C4-2B (cell line): ENCODE results near the gene AFF3.
A peak's percentile ranks its signal among the peaks of the same experiment; 100 is the strongest.

Source experiments
- H3K27ac ChIP-seq: fragments of 450-650 bp; 2 replicates; pipeline ENCODE4 v1.5.1; 2017
- CTCF ChIP-seq: fragments of 450-650 bp; conservative IDR thresholded peaks from 2 replicates; pipeline ENCODE4 v1.5.1; 2017; ENCODE audit warnings: mild to moderate bottlenecking
- ZFX ChIP-seq: fragments of 450-650 bp; IDR thresholded peaks from 2 replicates; pipeline ENCODE4 v1.6.1; 2017

Gene AFF3

DNA sequence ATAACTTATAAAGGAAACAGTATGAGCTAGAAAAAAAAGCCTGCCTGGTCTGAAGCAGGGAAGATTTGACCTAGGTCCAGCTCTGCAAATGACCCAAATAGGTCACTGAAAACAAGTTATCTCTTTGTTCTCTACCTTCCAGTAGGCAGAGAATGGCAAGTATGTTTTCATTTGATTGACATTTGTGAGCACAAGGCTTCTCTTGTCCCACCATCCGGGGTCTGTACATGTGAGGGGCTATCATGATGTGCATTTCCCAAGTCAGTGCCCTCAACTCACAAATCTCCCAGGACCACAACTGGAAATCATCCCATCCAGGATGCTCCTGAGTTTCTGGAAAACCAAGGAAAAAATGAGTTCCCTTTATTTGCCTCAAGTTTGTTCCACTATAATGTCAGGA, 309.5 kb downstream of the AFF3 start:
- H3K27ac ChIP-seq: no peak overlapping the region
- TF ChIP-seq ZFX (no peak), CTCF (no peak)

DNA sequence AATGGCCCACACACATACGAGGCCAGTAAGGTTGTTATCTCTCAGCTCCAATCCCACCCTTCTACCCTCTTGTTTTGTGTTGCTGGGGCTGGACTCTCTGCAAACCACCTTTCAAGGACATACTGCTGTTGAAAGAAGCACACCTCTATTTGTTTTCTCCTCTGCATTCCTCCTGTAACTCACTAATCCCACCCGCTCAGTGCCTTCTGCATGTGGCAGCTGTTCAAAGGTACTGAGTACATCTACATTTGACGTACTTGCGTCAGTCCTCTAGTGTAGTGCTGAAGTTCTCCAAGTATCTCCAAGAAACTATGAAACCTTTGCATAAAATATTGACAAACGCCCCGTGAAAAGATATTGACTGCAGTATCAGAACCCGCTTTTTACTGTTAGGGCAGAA, 310.6 kb downstream of the AFF3 start:
- no peak for TF ChIP-seq ZFX
- TF ChIP-seq CTCF: no peak
- H3K27ac ChIP-seq: no peak overlapping the region

DNA sequence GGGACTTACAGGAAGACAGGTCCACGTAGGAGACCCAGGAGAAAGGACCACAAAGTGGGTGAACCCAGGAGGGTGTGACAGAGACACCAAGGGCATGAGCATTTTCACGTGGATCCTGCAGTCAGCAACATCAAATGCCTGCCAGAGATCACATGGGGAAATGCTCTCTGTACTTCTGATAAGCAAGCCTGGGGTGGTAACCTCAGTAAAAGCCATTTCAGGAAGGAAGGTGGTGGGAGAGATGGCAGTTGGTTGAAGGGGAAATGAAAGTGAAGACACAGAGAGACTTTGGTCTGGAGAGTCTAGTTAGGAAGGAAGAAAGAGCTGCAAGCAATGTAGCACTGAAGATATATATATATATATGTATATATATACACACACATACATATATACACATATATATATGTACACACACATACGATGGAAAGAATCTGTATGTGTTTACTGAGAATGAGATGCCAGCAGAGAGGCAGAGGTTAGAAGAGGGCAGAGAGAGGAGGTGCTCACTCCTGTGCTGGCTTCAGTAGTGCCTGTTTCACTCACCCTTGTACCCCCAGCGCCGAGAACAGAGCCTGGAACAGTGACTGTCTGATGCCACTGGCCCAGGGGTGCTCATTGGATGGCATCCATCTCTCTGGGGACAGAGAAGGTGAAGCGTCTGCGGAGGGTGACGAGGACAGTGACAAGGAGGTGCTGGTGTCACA, 314.9 kb downstream of the AFF3 start:
- TF ChIP-seq CTCF: no peak
- no peak for TF ChIP-seq ZFX
- H3K27ac ChIP-seq: no peak overlapping the region

- TF ChIP-seq ZFX (no peak), CTCF (no peak)
- no peak overlapping the region for H3K27ac ChIP-seq
Observed at GRCh38 chr2:99825630-99826029, 316.8 kb downstream of the AFF3 start.

DNA sequence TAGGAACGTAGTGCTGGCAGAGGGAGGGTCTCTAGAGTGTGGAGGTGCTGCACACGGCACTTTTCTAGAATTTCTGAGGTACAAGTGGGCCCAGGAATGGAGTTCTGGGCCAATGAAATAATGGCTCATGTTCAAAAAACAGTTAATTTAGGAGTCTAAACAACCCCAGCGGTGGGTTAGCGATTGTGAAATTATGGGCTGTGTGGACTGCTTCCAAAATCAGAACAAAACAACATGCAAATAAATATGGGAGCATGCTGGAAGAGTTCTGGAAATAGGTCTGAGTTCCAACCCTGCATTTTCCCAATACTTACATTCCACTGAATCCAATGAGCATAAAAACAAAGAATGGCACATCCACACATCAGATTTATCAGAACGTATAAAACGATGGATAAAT, 317.6 kb downstream of the AFF3 start:
- TF ChIP-seq ZFX: no peak
- TF ChIP-seq CTCF: no peak
- no peak overlapping the region for H3K27ac ChIP-seq

DNA sequence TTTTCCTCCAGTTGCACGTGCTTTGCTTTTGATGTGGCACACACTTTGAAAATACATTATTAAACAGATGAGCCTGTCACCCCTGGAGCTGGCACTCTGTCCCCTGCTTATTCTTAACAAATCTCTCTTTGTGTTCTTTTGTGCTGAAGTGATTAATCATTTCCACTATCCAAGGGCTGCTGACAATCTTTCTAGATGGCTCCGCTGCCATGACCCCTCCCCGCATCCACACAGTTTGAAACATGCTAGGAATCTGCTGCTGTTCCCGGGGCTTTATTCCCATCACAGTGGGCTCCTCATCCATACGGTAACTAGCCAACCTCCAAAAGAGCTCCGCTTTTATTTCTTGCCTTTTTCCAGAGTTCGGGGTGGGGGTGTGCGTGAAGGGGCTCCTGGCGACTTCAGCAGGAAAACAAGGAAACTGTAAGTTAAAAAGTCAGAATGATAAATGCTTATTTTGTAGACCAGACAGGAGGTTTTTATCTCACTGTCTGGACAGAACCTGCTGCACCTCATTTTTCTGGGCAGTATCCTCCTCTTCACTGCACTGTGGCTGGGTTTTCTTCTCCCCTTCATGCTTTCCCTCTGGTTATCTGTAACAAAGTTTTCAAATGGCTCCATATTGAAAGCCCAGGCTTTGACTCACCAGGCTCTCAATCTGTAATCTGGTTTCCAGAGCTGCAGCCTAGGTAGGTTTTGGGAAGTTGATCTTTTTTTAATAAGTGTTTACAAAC, 319.7 kb downstream of the AFF3 start:
- TF ChIP-seq ZFX: no peak
- TF ChIP-seq CTCF: no peak
- H3K27ac ChIP-seq: no peak overlapping the region

DNA sequence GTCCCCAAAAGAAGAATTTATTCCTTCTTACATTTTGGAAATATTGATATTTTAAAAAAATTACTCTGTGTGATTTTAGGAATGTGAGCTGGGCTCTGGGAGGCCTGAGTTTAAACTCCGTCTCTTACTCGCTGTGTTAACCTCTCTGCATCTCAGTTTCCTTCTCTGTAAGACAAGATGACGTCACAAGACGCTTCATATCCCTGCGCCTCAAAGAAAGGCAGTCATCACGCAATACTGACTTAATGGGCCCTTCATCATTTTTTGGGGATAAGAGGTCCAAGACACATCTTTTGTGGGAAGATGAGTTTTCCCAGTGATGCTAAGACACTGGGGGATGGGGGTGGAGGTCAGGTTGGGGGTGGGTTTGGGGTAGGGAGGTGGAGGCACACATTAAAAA, 320.4 kb downstream of the AFF3 start:
- H3K27ac ChIP-seq: peak overlapping the region; percentile 15; the same call in 1 of the 2 replicates
- TF ChIP-seq ZFX: no peak
